GM23338 (cell line): ENCODE data around the gene NIM1K. TPM values are rescaled to one million over a fixed set of nuclear protein-coding genes. Genes with fewer than 3 reads are reported as not detected.

Source experiments
- ATAC-seq: fragments of 200-7000 bp; cut with Tn5 transposase; 3 replicates; pipeline ENCODE4 v1.9.1; 2020
- DNase-seq: peaks from one replicate; pipeline ENCODE4 v3.0.0-alpha.2; 2015; ENCODE audit warnings: low spot score
- H2AFZ ChIP-seq: fragments of 200-600 bp; sonication (generic); 2 replicates; pipeline ENCODE4 v1.8.0; 2016; ENCODE audit warnings: antibody characterized with exemption, mild to moderate bottlenecking, moderate library complexity
- H3F3A ChIP-seq: fragments of 200-600 bp; sonication (generic); replicated peaks from 2 replicates; pipeline ENCODE4 v1.8.0; 2017; ENCODE audit warnings: antibody characterized with exemption, mixed run types, low read depth
- H3K27ac ChIP-seq: fragments of 200-600 bp; sonication (generic); 2 replicates; pipeline ENCODE4 v1.6.1; 2016; ENCODE audit warnings: low read depth
- H3K27me3 ChIP-seq: fragments of 200-600 bp; sonication (generic); 2 replicates; pipeline ENCODE4 v1.8.0; 2016; ENCODE audit warnings: mild to moderate bottlenecking, mixed run types, moderate library complexity; ENCODE audit not compliant: insufficient read depth
- H3K36me3 ChIP-seq: fragments of 200-600 bp; sonication (generic); 2 replicates; pipeline ENCODE4 v1.8.0; 2016; ENCODE audit warnings: mild to moderate bottlenecking; ENCODE audit not compliant: insufficient read depth
- H3K4me1 ChIP-seq: fragments of 200-600 bp; sonication (generic); 2 replicates; pipeline ENCODE4 v1.8.0; 2016; ENCODE audit warnings: mild to moderate bottlenecking, moderate library complexity; ENCODE audit not compliant: insufficient read depth
- H3K4me2 ChIP-seq: fragments of 200-600 bp; sonication (generic); 2 replicates; pipeline ENCODE4 v1.7.1; 2017; ENCODE audit warnings: mixed run types
- H3K4me3 ChIP-seq: fragments of 200-600 bp; sonication (generic); 2 replicates; pipeline ENCODE4 v1.6.1; 2016; ENCODE audit warnings: mixed run types
- H3K79me2 ChIP-seq: fragments of 200-600 bp; sonication (generic); replicated peaks from 2 replicates; pipeline ENCODE4 v1.8.0; 2017; ENCODE audit warnings: mild to moderate bottlenecking; ENCODE audit not compliant: insufficient read depth
- H3K9me2 ChIP-seq: fragments of 200-600 bp; sonication (generic); 2 replicates; pipeline ENCODE4 v1.8.0; 2017; ENCODE audit not compliant: insufficient read depth
- H4K20me1 ChIP-seq: fragments of 200-600 bp; sonication (generic); replicated peaks from 2 replicates; pipeline ENCODE4 v1.8.0; 2017; ENCODE audit warnings: mild to moderate bottlenecking; ENCODE audit not compliant: insufficient read depth
- H3K27ac Mint-ChIP-seq: 2 replicates; pipeline ENCODE4 v1.8.0; 2020; ENCODE audit warnings: inconsistent platforms, mild to moderate bottlenecking, moderate library complexity, mixed read lengths
- H3K27me3 Mint-ChIP-seq: 3 replicates; pipeline ENCODE4 v1.8.0; 2022; ENCODE audit warnings: low read depth, mild to moderate bottlenecking, moderate library complexity, mixed read lengths, inconsistent platforms; ENCODE audit not compliant: insufficient read depth, poor library complexity
- H3K36me3 Mint-ChIP-seq: 3 replicates; pipeline ENCODE4 v1.8.0; 2021; ENCODE audit warnings: low read depth, mild to moderate bottlenecking, inconsistent platforms, moderate library complexity, mixed read lengths
- H3K4me1 Mint-ChIP-seq: 3 replicates; pipeline ENCODE4 v1.8.0; 2020; ENCODE audit warnings: mild to moderate bottlenecking, inconsistent platforms, mixed read lengths
- H3K4me3 Mint-ChIP-seq: 3 replicates; pipeline ENCODE4 v1.8.0; 2021; ENCODE audit warnings: moderate library complexity, mild to moderate bottlenecking, inconsistent platforms, mixed read lengths
- H3K9me3 Mint-ChIP-seq: 3 replicates; pipeline ENCODE4 v1.8.0; 2020; ENCODE audit warnings: moderate library complexity, mild to moderate bottlenecking, inconsistent platforms, mixed read lengths
- CREB1 ChIP-seq: fragments of 250-450 bp; sonication (Bioruptor Pico); IDR thresholded peaks from 2 replicates; pipeline ENCODE4 v1.5.0; 2020; ENCODE audit warnings: low read depth, mild to moderate bottlenecking, moderate library complexity
- EZH2phosphoT487 ChIP-seq: fragments of 200-600 bp; sonication (generic); IDR thresholded peaks from one replicate; pipeline ENCODE4 v1.8.1; 2018; ENCODE audit warnings: antibody characterized with exemption; ENCODE audit not compliant: unreplicated experiment
- JUNB ChIP-seq: IDR thresholded peaks from one replicate; pipeline ENCODE4 v1.6.1; 2016; ENCODE audit warnings: antibody characterized with exemption; ENCODE audit not compliant: unreplicated experiment
- NANOG ChIP-seq: IDR thresholded peaks from 2 replicates; pipeline ENCODE4 v1.6.1; 2016; ENCODE audit warnings: antibody characterized with exemption, borderline replicate concordance
- POLR2AphosphoS5 ChIP-seq: IDR thresholded peaks from 2 replicates; pipeline ENCODE4 v1.6.1; 2016; ENCODE audit warnings: antibody characterized with exemption, low read depth
- ZNF114 ChIP-seq: fragments of 250-450 bp; sonication (Bioruptor Pico); IDR thresholded peaks from 2 replicates; pipeline ENCODE4 v1.5.0; 2020; ENCODE audit warnings: mild to moderate bottlenecking, moderate library complexity
- ZNF331 ChIP-seq: fragments of 250-450 bp; sonication (Bioruptor Pico); IDR thresholded peaks from 2 replicates; pipeline ENCODE4 v1.5.0; 2020; ENCODE audit warnings: low read depth, mild to moderate bottlenecking, moderate library complexity
- polyA plus RNA-seq: library from polyadenylated mRNA; unstranded; fragments of >200 nt; fragmentation: Nextera tagmentation; extraction: Ambion mirVana; gene quantifications from 2 replicates; pipeline ENCODE4 v1.2.1, GENCODE V29; 2016
- total RNA-seq: library from RNA; depleted of rRNA; stranded (reverse); fragments of >200 nt; shearing (Covaris generic); gene quantifications from 2 replicates; pipeline ENCODE4 v1.2.3, GENCODE V29; 2014
- TF ChIP-seq, protein P1 (sequence below): IDR thresholded peaks from 2 replicates; pipeline ENCODE4 v1.6.1; 2016; ENCODE audit warnings: antibody characterized with exemption
- TF ChIP-seq, protein P2 (sequence below): fragments of 250-450 bp; sonication (Bioruptor Pico); IDR thresholded peaks from 2 replicates; pipeline ENCODE4 v1.5.0; 2020; ENCODE audit warnings: mild to moderate bottlenecking, moderate library complexity
- TF ChIP-seq, protein P3 (sequence below), 2 experiments: fragments of 200-600 bp in 1 of 2; sonication (generic) in 1 of 2; conservative IDR thresholded peaks; 2 replicates each; pipeline versions ENCODE4 v1.5.1 to v1.6.1; 2016 to 2017; ENCODE audit warnings: antibody characterized with exemption in 2 of 2, low read depth in 2 of 2, mild to moderate bottlenecking in 2 of 2, moderate library complexity in 1 of 2

The NIM1K gene
- total and polyA plus RNA-seq, 2 experiments from 2014 or later, result not detected

DNA sequence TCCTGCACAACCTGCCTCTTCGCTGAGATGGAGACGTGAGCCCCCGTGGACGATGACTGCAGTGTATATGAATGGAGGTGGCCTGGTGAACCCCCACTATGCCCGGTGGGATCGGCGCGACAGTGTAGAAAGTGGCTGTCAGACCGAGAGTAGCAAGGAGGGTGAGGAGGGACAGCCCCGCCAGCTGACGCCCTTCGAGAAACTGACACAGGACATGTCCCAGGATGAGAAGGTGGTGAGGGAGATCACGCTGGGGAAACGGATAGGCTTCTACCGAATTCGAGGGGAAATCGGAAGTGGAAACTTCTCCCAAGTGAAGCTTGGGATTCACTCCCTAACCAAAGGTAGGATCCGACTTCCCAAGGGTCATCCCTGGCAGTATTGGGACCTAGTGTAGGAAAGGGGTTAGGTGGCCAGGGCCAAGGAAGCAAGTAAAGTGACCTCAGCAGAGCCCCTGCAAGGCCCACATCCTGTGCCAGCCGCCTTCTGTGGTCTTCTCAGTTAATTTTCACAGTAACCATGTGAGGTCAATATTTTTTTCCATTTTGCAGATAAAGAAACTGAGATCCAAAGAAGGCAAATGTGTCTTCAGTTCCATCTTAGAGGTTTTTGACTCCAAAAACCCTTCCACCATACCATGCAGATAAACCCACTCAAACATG is 53.8 kb downstream of the NIM1K start:
- no peaks in the 10 kb centered on the region for H4K20me1 ChIP-seq
- no peak overlapping the region for H3K4me3 ChIP-seq
- no peaks in the 10 kb centered on the region for H3K79me2 ChIP-seq
- no peak overlapping the region for H3K4me2 ChIP-seq
- no peak for ATAC-seq
- H3K36me3 Mint-ChIP-seq, result no peaks in the 10 kb centered on the region
- H3K27me3 Mint-ChIP-seq, result no peaks in the 10 kb centered on the region
- H3K36me3 ChIP-seq, result no peaks in the 10 kb centered on the region
- no peaks in the 10 kb centered on the region for H3F3A ChIP-seq
- TF ChIP-seq POLR2AphosphoS5 (no peak), JUNB (no peak), EZH2phosphoT487 (no peak), NANOG (no peak), ZNF331 (CRISPR knock-in tag) (no peak), CREB1 (CRISPR knock-in tag) (no peak)
- no peak overlapping the region for H3K27ac ChIP-seq
- peaks cover 3% of the 10 kb centered on the region; the same call in 1 of the 2 replicates for H3K9me2 ChIP-seq
- H3K27ac Mint-ChIP-seq, result no peak overlapping the region
- no peak overlapping the region for H2AFZ ChIP-seq
- no peak overlapping the region for H3K4me3 Mint-ChIP-seq
- H3K9me3 Mint-ChIP-seq, result no peaks in the 10 kb centered on the region
- H3K27me3 ChIP-seq, result no peaks in the 10 kb centered on the region
- H3K4me1 ChIP-seq, result 0 out of 2 replicates have a peak, but pooled peaks cover 4% of the 10 kb centered on the region
- H3K4me1 Mint-ChIP-seq, result no peaks in the 10 kb centered on the region; the same call in 2 of the 3 replicates
- no peak for DNase-seq

DNA sequence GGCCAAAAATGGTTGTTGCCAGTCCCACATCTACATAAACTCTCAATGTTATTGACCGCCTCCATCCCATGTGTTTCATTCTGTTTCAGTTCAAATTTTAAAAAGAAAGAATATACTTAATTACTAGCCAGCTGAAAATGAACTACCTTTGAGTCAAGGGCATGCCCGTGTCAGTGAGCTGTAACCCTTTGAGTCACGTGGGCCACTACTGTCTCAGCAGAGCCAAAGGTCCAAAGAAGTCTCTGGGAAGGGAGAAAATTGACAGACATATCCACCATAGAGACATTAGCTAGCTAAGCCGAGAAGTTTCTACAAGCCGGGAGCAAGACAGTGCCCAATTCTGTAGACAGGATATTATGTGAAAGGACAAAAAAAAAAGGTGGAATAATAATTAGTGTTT is 59.7 kb downstream of the NIM1K start:
- Histone ChIP-seq H3K79me2 (no peaks in the 10 kb centered on the region), H2AFZ (no peak overlapping the region; the same call in 1 of the 2 replicates), H4K20me1 (no peaks in the 10 kb centered on the region; the same call in 1 of the 2 replicates), H3K27me3 (no peaks in the 10 kb centered on the region), H3K9me2 (no peaks in the 10 kb centered on the region), H3K4me2 (no peak overlapping the region), H3K27ac (no peak overlapping the region), H3K4me1 (no peaks in the 10 kb centered on the region), H3F3A (no peaks in the 10 kb centered on the region), H3K36me3 (no peaks in the 10 kb centered on the region), H3K4me3 (no peak overlapping the region)
- H3K9me3 Mint-ChIP-seq, result no peaks in the 10 kb centered on the region
- H3K27ac Mint-ChIP-seq, result no peak overlapping the region
- H3K4me1 Mint-ChIP-seq, result no peaks in the 10 kb centered on the region
- no peaks in the 10 kb centered on the region for H3K27me3 Mint-ChIP-seq
- DNase-seq (no peak), ATAC-seq (no peak)
- no peak overlapping the region for H3K4me3 Mint-ChIP-seq
- H3K36me3 Mint-ChIP-seq, result no peaks in the 10 kb centered on the region
- TF ChIP-seq NANOG (no peak), ZNF114 (CRISPR knock-in tag) (no peak), POLR2AphosphoS5 (no peak), ZNF331 (CRISPR knock-in tag) (no peak)
- TF ChIP-seq, protein P1, sequence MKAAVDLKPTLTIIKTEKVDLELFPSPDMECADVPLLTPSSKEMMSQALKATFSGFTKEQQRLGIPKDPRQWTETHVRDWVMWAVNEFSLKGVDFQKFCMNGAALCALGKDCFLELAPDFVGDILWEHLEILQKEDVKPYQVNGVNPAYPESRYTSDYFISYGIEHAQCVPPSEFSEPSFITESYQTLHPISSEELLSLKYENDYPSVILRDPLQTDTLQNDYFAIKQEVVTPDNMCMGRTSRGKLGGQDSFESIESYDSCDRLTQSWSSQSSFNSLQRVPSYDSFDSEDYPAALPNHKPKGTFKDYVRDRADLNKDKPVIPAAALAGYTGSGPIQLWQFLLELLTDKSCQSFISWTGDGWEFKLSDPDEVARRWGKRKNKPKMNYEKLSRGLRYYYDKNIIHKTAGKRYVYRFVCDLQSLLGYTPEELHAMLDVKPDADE, result no peak
- TF ChIP-seq, protein P2, sequence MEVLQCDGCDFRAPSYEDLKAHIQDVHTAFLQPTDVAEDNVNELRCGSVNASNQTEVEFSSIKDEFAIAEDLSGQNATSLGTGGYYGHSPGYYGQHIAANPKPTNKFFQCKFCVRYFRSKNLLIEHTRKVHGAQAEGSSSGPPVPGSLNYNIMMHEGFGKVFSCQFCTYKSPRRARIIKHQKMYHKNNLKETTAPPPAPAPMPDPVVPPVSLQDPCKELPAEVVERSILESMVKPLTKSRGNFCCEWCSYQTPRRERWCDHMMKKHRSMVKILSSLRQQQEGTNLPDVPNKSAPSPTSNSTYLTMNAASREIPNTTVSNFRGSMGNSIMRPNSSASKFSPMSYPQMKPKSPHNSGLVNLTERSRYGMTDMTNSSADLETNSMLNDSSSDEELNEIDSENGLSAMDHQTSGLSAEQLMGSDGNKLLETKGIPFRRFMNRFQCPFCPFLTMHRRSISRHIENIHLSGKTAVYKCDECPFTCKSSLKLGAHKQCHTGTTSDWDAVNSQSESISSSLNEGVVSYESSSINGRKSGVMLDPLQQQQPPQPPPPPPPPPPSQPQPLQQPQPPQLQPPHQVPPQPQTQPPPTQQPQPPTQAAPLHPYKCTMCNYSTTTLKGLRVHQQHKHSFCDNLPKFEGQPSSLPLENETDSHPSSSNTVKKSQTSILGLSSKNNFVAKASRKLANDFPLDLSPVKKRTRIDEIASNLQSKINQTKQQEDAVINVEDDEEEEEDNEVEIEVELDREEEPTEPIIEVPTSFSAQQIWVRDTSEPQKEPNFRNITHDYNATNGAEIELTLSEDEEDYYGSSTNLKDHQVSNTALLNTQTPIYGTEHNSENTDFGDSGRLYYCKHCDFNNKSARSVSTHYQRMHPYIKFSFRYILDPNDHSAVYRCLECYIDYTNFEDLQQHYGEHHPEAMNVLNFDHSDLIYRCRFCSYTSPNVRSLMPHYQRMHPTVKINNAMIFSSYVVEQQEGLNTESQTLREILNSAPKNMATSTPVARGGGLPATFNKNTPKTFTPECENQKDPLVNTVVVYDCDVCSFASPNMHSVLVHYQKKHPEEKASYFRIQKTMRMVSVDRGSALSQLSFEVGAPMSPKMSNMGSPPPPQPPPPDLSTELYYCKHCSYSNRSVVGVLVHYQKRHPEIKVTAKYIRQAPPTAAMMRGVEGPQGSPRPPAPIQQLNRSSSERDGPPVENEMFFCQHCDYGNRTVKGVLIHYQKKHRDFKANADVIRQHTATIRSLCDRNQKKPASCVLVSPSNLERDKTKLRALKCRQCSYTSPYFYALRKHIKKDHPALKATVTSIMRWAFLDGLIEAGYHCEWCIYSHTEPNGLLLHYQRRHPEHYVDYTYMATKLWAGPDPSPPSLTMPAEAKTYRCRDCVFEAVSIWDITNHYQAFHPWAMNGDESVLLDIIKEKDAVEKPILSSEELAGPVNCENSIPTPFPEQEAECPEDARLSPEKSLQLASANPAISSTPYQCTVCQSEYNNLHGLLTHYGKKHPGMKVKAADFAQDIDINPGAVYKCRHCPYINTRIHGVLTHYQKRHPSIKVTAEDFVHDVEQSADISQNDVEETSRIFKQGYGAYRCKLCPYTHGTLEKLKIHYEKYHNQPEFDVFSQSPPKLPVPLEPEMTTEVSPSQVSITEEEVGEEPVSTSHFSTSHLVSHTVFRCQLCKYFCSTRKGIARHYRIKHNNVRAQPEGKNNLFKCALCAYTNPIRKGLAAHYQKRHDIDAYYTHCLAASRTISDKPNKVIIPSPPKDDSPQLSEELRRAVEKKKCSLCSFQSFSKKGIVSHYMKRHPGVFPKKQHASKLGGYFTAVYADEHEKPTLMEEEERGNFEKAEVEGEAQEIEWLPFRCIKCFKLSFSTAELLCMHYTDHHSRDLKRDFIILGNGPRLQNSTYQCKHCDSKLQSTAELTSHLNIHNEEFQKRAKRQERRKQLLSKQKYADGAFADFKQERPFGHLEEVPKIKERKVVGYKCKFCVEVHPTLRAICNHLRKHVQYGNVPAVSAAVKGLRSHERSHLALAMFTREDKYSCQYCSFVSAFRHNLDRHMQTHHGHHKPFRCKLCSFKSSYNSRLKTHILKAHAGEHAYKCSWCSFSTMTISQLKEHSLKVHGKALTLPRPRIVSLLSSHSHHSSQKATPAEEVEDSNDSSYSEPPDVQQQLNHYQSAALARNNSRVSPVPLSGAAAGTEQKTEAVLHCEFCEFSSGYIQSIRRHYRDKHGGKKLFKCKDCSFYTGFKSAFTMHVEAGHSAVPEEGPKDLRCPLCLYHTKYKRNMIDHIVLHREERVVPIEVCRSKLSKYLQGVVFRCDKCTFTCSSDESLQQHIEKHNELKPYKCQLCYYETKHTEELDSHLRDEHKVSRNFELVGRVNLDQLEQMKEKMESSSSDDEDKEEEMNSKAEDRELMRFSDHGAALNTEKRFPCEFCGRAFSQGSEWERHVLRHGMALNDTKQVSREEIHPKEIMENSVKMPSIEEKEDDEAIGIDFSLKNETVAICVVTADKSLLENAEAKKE (CRISPR knock-in tag), result no peak
- TF ChIP-seq, protein P3, sequence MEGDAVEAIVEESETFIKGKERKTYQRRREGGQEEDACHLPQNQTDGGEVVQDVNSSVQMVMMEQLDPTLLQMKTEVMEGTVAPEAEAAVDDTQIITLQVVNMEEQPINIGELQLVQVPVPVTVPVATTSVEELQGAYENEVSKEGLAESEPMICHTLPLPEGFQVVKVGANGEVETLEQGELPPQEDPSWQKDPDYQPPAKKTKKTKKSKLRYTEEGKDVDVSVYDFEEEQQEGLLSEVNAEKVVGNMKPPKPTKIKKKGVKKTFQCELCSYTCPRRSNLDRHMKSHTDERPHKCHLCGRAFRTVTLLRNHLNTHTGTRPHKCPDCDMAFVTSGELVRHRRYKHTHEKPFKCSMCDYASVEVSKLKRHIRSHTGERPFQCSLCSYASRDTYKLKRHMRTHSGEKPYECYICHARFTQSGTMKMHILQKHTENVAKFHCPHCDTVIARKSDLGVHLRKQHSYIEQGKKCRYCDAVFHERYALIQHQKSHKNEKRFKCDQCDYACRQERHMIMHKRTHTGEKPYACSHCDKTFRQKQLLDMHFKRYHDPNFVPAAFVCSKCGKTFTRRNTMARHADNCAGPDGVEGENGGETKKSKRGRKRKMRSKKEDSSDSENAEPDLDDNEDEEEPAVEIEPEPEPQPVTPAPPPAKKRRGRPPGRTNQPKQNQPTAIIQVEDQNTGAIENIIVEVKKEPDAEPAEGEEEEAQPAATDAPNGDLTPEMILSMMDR (conservative IDR thresholded peaks at IDR 0.05; ENCODE audit: low read depth in 2 of 2), result no peak
